A673 (cell line): ENCODE data around the gene RPS6KB1.

Experiments
- EZH2 ChIP-seq: fragments of 200-600 bp; sonication (generic); IDR thresholded peaks from 2 replicates; pipeline ENCODE4 v1.6.1; 2017; ENCODE audit warnings: borderline replicate concordance, low read depth, mild to moderate bottlenecking, mixed read lengths, antibody characterized with exemption, low read length; ENCODE audit not compliant: poor library complexity, severe bottlenecking
- TF ChIP-seq, protein P1 (sequence below): fragments of 300-800, 200-600 bp; sonication (generic); conservative IDR thresholded peaks from 2 replicates; pipeline ENCODE4 v1.5.1; 2017; ENCODE audit warnings: low read depth, mild to moderate bottlenecking, antibody characterized with exemption, low read length, moderate library complexity, mixed read lengths

DNA sequence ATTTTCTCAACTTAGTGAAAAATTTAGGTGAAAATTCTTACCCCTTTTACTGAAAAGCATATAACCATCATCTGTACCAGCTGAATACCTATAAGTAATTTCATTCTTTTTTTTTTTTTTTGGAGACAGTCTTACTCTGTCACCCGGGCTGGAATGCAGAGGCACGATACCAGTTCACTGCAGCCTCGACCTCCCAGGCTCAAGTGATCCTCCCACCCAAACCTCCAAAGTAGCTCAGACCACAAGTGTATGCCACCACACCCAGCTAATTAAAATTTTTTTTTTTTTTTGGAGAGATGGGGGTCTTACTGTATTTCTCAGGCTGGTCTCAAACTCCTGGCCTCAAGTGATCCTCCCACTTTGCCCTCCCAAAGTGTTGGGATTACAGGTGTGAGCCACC is 34.0 kb upstream of the RPS6KB1 start:
- TF ChIP-seq, protein P1, sequence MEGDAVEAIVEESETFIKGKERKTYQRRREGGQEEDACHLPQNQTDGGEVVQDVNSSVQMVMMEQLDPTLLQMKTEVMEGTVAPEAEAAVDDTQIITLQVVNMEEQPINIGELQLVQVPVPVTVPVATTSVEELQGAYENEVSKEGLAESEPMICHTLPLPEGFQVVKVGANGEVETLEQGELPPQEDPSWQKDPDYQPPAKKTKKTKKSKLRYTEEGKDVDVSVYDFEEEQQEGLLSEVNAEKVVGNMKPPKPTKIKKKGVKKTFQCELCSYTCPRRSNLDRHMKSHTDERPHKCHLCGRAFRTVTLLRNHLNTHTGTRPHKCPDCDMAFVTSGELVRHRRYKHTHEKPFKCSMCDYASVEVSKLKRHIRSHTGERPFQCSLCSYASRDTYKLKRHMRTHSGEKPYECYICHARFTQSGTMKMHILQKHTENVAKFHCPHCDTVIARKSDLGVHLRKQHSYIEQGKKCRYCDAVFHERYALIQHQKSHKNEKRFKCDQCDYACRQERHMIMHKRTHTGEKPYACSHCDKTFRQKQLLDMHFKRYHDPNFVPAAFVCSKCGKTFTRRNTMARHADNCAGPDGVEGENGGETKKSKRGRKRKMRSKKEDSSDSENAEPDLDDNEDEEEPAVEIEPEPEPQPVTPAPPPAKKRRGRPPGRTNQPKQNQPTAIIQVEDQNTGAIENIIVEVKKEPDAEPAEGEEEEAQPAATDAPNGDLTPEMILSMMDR: no peak
- TF ChIP-seq EZH2: no peak
